A673 (cell line): ENCODE measurements around the gene LY86. TPM values are rescaled to one million over a fixed set of nuclear protein-coding genes. Genes with fewer than 3 reads are reported as not detected.

Experiments used
- BruUV-seq: library from RNA; stranded (reverse); fragments of 400-500 nt; replicated peaks from 2 replicates; lab custom pipeline; 2021; lab: Mats Ljungman, UMichigan
- CTCF ChIA-PET: fragments of 300-600 bp; sonication (Branson Sonifier 250); formaldehyde crosslinking; loops from one replicate; lab custom pipeline; 2022; ENCODE audit warnings: antibody characterized with exemption; lab: Charles Lee
- POLR2A ChIA-PET: fragments of 300-600 bp; sonication (Branson Sonifier 250); formaldehyde crosslinking; loops from one replicate; lab custom pipeline; 2022; ENCODE audit warnings: antibody characterized with exemption; ENCODE audit not compliant: low non-redundant PET; lab: Charles Lee
- DNase-seq: peaks from one replicate; pipeline ENCODE4 v3.0.0-alpha.2; 2015; ENCODE audit warnings: low spot score
- H3K27ac ChIP-seq: fragments of 200-600 bp; sonication (generic); 2 replicates; pipeline ENCODE4 v1.5.1; 2016; ENCODE audit warnings: mixed run types, low read depth, mild to moderate bottlenecking, mixed read lengths, antibody characterized with exemption, low read length; ENCODE audit not compliant: poor library complexity, severe bottlenecking
- H3K27me3 ChIP-seq: fragments of 200-600 bp; sonication (generic); replicated peaks from 2 replicates; pipeline ENCODE4 v1.6.1; 2017; ENCODE audit warnings: mixed run types, low read depth, mild to moderate bottlenecking, mixed read lengths, antibody characterized with exemption, low read length; ENCODE audit not compliant: insufficient read depth, poor library complexity
- H3K36me3 ChIP-seq: fragments of 200-600 bp; sonication (generic); 2 replicates; pipeline ENCODE4 v1.6.1; 2016; ENCODE audit warnings: mixed run types, mild to moderate bottlenecking, mixed read lengths, antibody characterized with exemption, low read length; ENCODE audit not compliant: insufficient read depth, poor library complexity, severe bottlenecking
- H3K4me1 ChIP-seq: fragments of 200-600 bp; sonication (generic); 2 replicates; pipeline ENCODE4 v1.6.1; 2017; ENCODE audit warnings: mixed run types, mild to moderate bottlenecking, mixed read lengths, antibody characterized with exemption, low read length; ENCODE audit not compliant: insufficient read depth, poor library complexity, severe bottlenecking
- H3K4me3 ChIP-seq: fragments of 200-600 bp; sonication (generic); 2 replicates; pipeline ENCODE4 v1.5.1; 2016; ENCODE audit warnings: low read depth, mixed run types, mild to moderate bottlenecking, mixed read lengths, low read length; ENCODE audit not compliant: poor library complexity, severe bottlenecking
- H3K9me3 ChIP-seq: fragments of 200-600 bp; sonication (generic); 2 replicates; pipeline ENCODE4 v1.6.1; 2016; ENCODE audit warnings: mixed run types, low read depth, mild to moderate bottlenecking, mixed read lengths, antibody characterized with exemption, low read length; ENCODE audit not compliant: poor library complexity, severe bottlenecking
- CTCF ChIP-seq: fragments of 300-800, 200-600 bp; sonication (generic); conservative IDR thresholded peaks from 2 replicates; pipeline ENCODE4 v1.5.1; 2017; ENCODE audit warnings: low read depth, mild to moderate bottlenecking, antibody characterized with exemption, low read length, moderate library complexity, mixed read lengths
- EZH2 ChIP-seq: fragments of 200-600 bp; sonication (generic); IDR thresholded peaks from 2 replicates; pipeline ENCODE4 v1.6.1; 2017; ENCODE audit warnings: borderline replicate concordance, low read depth, mild to moderate bottlenecking, mixed read lengths, antibody characterized with exemption, low read length; ENCODE audit not compliant: poor library complexity, severe bottlenecking
- intact Hi-C: fragments of 100-400 bp; cut with micrococcal nuclease; formaldehyde crosslinking; loops from one replicate; pipeline ENCODE4 v1.10.0; 2022; ENCODE audit not compliant: unreplicated experiment
- total RNA-seq: library from RNA; stranded (reverse); gene quantifications from 2 replicates; pipeline ENCODE4 v1.2.3, GENCODE V29; 2021

The LY86 gene
- total RNA-seq, 1 experiment from 2014 or later, result not detected

- H3K4me3 ChIP-seq, result no peak overlapping the region
- POLR2A ChIA-PET, result no interaction called here
- no TSS peak for BruUV-seq
- H3K27me3 ChIP-seq, result no peaks in the 10 kb centered on the region
- no peaks in the 10 kb centered on the region for H3K36me3 ChIP-seq
- CTCF ChIA-PET, result no interaction called here
- no peak for DNase-seq
- no peak overlapping the region for H3K27ac ChIP-seq
- intact Hi-C loops, result no loop called here
- H3K4me1 ChIP-seq, result no peaks in the 10 kb centered on the region
- TF ChIP-seq CTCF (no peak), EZH2 (no peak)
- no peaks in the 10 kb centered on the region for H3K9me3 ChIP-seq
These were observed 2.0 kb downstream of the LY86 start for GRCh38 chr6:6590530-6590929.

- BruUV-seq, result no TSS peak
- intact Hi-C loops, result no loop called here
These were observed 3.4 kb downstream of the LY86 start for GRCh38 chr6:6591778-6592465.

GRCh38 chr6:6592826-6593475 is 4.4 kb downstream of the LY86 start:
- no peaks in the 10 kb centered on the region for H3K9me3 ChIP-seq
- no peaks in the 10 kb centered on the region for H3K36me3 ChIP-seq
- no peaks in the 10 kb centered on the region for H3K27me3 ChIP-seq
- no peaks in the 10 kb centered on the region for H3K4me1 ChIP-seq
- no peak overlapping the region for H3K27ac ChIP-seq
- no TSS peak for BruUV-seq
- ChIA-PET CTCF (no interaction called here), POLR2A (no interaction called here)
- intact Hi-C loops, result no loop called here
- TF ChIP-seq EZH2 (no peak), CTCF (no peak)
- H3K4me3 ChIP-seq, result no peak overlapping the region
- DNase-seq, result no peak

More at GRCh38 chr6:6591778-6592465, 3.4 kb downstream of the LY86 start:
- Histone ChIP-seq H3K4me1 (no peaks in the 10 kb centered on the region), H3K27ac (no peak overlapping the region), H3K9me3 (no peaks in the 10 kb centered on the region), H3K27me3 (no peaks in the 10 kb centered on the region), H3K36me3 (no peaks in the 10 kb centered on the region), H3K4me3 (no peak overlapping the region)
- POLR2A ChIA-PET, result no interaction called here
- TF ChIP-seq EZH2 (no peak), CTCF (no peak)
- CTCF ChIA-PET, result no interaction called here
- DNase-seq, result no peak
